SK-N-MC (cell line): Measurements from ENCODE around the gene MED25.
A peak's percentile ranks its signal among the peaks of the same experiment; 100 is the strongest.

Source experiments
- DNase-seq: peaks from one replicate; pipeline ENCODE4 v3.0.0-alpha.2; 2011; ENCODE audit warnings: low read depth, low spot score
- H3K27ac ChIP-seq: fragments of 200-600 bp; sonication (generic); 2 replicates; pipeline ENCODE4 v1.5.1; 2016; ENCODE audit warnings: mixed run types
- H3K36me3 ChIP-seq: fragments of 200-600 bp; sonication (generic); 2 replicates; pipeline ENCODE4 v1.6.1; 2017; ENCODE audit warnings: antibody characterized with exemption, low read length, mixed read lengths; ENCODE audit not compliant: insufficient read depth
- H3K4me3 ChIP-seq: fragments of 200-600 bp; sonication (generic); 2 replicates; pipeline ENCODE4 v1.5.1; 2016
- H3K9ac ChIP-seq: fragments of 200-600 bp; sonication (generic); 2 replicates; pipeline ENCODE4 v1.8.0; 2017; ENCODE audit warnings: mixed run types, mixed read lengths; ENCODE audit not compliant: insufficient read length
- H3K9me3 ChIP-seq: fragments of 200-600 bp; sonication (generic); 2 replicates; pipeline ENCODE4 v1.6.1; 2017; ENCODE audit warnings: low read depth, mild to moderate bottlenecking, antibody characterized with exemption, low read length, moderate library complexity, mixed read lengths
- EZH2 ChIP-seq: fragments of 200-600 bp; sonication (generic); IDR thresholded peaks from one replicate; pipeline ENCODE4 v1.6.1; 2017; ENCODE audit warnings: antibody characterized with exemption
- FOXP2 ChIP-seq: optimal IDR thresholded peaks from 2 replicates; pipeline ENCODE3; 2011; ENCODE audit warnings: mild to moderate bottlenecking, moderate library complexity; ENCODE audit not compliant: insufficient read depth; ENCODE audit errors: extremely low read length, control extremely low read depth
- POLR2AphosphoS5 ChIP-seq: IDR thresholded peaks from 2 replicates; pipeline ENCODE4 v1.6.1; 2012; ENCODE audit warnings: mild to moderate bottlenecking, low read depth, low read length, borderline replicate concordance

The MED25 gene

GRCh38 chr19:49801401-49801888, 16.6 kb upstream of the MED25 start:
- no peak overlapping the region for H3K27ac ChIP-seq
- no peak overlapping the region for H3K9ac ChIP-seq
- DNase-seq: no peak
- TF ChIP-seq EZH2: no peak
- no peak for TF ChIP-seq POLR2AphosphoS5
- no peak for TF ChIP-seq FOXP2
- no peaks in the 10 kb centered on the region for H3K9me3 ChIP-seq
- H3K4me3 ChIP-seq: peak overlapping the region; percentile 68; the same call in 1 of the 2 replicates
- peaks cover 38% of the 10 kb centered on the region; the same call in 1 of the 2 replicates for H3K36me3 ChIP-seq

DNA sequence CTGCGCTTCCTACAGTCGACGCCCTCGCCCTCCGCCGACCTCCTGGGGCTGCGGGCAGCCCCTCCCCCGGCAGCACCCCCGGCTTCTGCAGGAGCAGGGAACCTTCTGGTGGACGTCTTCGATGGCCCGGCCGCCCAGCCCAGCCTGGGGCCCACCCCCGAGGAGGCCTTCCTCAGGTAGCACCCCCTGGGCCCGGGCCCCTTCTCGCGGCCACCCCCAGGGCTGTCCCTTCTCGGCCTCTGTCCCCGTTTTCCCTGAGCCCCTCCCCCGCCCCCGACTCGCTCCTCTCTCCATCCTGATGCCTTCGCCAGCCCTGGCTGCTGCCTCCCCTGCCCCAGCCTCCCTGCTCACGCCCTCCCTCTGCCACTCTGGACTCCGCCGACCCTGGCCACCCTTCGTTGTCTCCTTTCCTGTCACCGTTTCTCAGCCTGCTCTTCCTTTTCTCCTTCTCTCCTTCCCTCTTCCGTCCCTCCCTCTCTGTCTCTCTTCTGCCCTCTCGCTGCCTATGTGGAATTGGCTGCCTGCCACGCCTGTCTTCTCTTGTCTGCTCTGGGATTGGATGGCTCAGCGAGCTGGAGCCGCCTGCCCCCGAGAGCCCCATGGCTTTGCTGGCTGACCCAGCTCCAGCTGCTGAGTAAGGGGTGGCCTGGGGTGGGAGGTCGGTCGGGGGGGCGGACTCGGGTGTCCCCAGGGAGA, 16.0 kb upstream of the MED25 start:
- DNase-seq: peak; percentile 32
- H3K9ac ChIP-seq: no peak overlapping the region
- H3K4me3 ChIP-seq: peak overlapping the region; percentile 68
- no peak for TF ChIP-seq FOXP2
- TF ChIP-seq EZH2: no peak
- TF ChIP-seq POLR2AphosphoS5: no peak
- no peak overlapping the region for H3K27ac ChIP-seq
- H3K36me3 ChIP-seq: peaks cover 33% of the 10 kb centered on the region; the same call in 1 of the 2 replicates
- no peaks in the 10 kb centered on the region for H3K9me3 ChIP-seq

- Histone ChIP-seq H3K27ac (no peak overlapping the region), H3K36me3 (peaks cover 31% of the 10 kb centered on the region; the same call in 1 of the 2 replicates), H3K4me3 (no peak overlapping the region), H3K9me3 (no peaks in the 10 kb centered on the region), H3K9ac (no peak overlapping the region)
- TF ChIP-seq FOXP2 (no peak), EZH2 (no peak), POLR2AphosphoS5 (no peak)
- DNase-seq: no peak
These were observed 15.1 kb upstream of the MED25 start for GRCh38 chr19:49802836-49803528.

DNA sequence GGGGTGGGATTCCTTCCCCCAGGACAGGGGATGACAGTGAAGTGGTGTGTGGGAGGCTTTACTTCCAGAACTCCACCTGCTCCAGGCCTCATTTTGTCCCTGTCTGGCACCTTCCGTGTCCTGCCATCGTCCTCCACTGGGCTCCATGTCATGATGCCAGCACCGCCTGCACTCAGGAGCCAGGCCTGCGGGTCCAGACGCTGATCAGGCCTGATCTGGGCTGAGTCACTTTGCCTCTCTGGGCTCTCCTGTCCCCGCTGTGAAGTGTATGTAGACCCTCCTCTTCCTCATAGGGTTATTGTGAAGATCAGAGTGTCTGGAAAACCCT, 14.6 kb upstream of the MED25 start:
- Histone ChIP-seq H3K4me3 (no peak overlapping the region), H3K9ac (no peak overlapping the region), H3K36me3 (peaks cover 33% of the 10 kb centered on the region; the same call in 1 of the 2 replicates), H3K9me3 (no peaks in the 10 kb centered on the region), H3K27ac (no peak overlapping the region)
- DNase-seq: no peak
- no peak for TF ChIP-seq EZH2
- TF ChIP-seq POLR2AphosphoS5: no peak
- no peak for TF ChIP-seq FOXP2

DNA sequence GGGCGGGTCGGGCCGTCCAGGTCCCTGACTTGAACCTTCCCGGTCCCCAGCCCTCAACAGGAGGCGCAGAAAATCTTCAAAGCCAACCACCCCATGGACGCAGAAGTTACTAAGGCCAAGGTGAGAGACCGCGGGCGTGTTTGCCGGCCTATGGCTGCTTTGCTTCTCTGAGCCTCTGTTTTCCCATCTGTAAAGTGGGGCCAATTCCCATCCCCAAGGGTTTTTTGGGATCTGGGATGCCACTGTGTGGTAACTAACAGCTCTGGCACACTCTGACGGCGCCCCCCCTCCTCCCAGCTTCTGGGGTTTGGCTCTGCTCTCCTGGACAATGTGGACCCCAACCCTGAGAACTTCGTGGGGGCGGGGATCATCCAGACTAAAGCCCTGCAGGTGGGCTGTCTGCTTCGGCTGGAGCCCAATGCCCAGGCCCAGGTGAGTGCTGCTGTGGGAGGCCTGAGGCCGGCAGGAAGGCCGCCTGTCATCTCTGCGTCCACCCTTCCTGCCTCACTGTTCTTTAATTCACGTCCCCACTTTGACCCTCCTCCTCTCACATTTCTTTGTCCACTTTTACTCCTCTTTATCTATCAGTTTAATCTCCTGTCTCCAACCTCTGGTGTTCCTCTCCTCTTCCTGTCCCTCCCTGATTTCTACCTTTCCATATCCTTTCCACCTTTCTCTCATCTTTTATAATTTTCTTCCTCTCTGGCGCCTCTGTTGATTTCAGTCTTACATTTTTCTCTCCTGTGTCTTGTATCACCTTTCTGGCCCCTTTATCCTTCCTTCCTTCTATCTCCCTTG, 12.1 kb upstream of the MED25 start:
- Histone ChIP-seq H3K4me3 (no peak overlapping the region), H3K36me3 (peaks cover 22% of the 10 kb centered on the region; the same call in 1 of the 2 replicates), H3K9ac (no peak overlapping the region), H3K9me3 (no peaks in the 10 kb centered on the region), H3K27ac (no peak overlapping the region)
- no peak for DNase-seq
- no peak; the same call in 1 of the 2 replicates for TF ChIP-seq POLR2AphosphoS5
- TF ChIP-seq FOXP2: no peak
- no peak for TF ChIP-seq EZH2

DNA sequence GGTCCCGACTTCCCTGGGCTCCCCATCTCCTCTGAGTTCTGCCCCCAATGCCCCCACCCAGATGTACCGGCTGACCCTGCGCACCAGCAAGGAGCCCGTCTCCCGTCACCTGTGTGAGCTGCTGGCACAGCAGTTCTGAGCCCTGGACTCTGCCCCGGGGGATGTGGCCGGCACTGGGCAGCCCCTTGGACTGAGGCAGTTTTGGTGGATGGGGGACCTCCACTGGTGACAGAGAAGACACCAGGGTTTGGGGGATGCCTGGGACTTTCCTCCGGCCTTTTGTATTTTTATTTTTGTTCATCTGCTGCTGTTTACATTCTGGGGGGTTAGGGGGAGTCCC, 11.5 kb upstream of the MED25 start:
- Histone ChIP-seq H3K27ac (no peak overlapping the region), H3K4me3 (no peak overlapping the region), H3K36me3 (peaks cover 22% of the 10 kb centered on the region; the same call in 1 of the 2 replicates), H3K9ac (no peak overlapping the region), H3K9me3 (no peaks in the 10 kb centered on the region)
- no peak for TF ChIP-seq POLR2AphosphoS5
- TF ChIP-seq EZH2: no peak
- TF ChIP-seq FOXP2: no peak
- no peak for DNase-seq

DNA sequence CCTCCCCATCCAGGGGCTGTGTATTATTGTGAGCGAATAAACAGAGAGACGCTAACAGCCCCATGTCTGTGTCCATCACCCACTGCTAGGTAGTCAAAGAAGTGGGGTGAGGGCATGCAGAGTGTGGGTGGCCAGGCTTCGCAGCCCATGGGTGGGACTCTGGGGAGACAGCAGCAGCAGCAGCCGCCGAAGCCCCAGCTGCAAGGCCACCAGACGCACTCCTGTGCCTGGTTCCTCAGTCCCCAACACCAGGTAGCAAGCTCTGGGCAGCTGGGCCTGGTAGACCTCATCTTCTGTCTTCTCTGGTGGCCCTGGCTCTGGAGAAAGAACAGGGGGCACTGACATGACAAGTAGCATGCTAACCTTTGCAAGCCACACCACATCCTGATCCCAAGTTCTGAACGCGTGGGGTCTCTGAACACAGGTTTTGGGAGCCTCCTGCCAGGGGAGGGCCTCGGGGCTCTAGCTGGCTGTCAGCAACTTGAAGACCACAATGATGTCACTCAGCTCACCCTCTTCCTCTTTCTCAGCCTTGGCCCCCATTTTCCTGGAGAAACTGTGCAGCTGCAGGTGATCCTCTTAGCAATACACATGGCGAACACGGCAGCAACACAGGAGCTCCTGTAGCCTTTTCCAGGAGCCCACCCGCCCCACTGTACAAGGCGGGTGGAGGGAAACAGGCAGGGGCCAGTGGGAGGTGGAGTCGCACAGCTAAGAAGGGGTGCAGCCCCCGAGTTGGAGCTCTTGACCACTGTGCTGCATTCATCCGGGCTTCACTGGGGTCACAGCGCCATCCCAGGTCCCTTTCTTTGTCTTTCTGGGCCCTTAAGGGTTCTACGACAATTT, 10.8 kb upstream of the MED25 start:
- no peak for DNase-seq
- peaks cover 22% of the 10 kb centered on the region; the same call in 1 of the 2 replicates for H3K36me3 ChIP-seq
- no peak overlapping the region for H3K9ac ChIP-seq
- H3K4me3 ChIP-seq: no peak overlapping the region
- no peaks in the 10 kb centered on the region for H3K9me3 ChIP-seq
- TF ChIP-seq EZH2 (no peak), FOXP2 (no peak), POLR2AphosphoS5 (no peak)
- 0 out of 2 replicates have a peak overlapping the region, but pooled peaks have one; percentile 9 for H3K27ac ChIP-seq
